Measurements from ENCODE around the gene LETMD1. TPM values are rescaled to one million over a fixed set of nuclear protein-coding genes. Genes with fewer than 3 reads are reported as not detected.
"Not testable (repeated sequence)": the region's sequence is repeated elsewhere in the genome, so short reads cannot be mapped to it uniquely, and the experiment has no call there.

The LETMD1 gene
- total RNA-seq, 1 donor from 2014 or later: 64.3 TPM

- Histone ChIP-seq H3K4me1 (peaks cover 14% of the 10 kb centered on the region), H3K27me3 (no peaks in the 10 kb centered on the region), H3K27ac (no peak overlapping the region), H3K4me3 (no peak overlapping the region), H3K9me3 (no peaks in the 10 kb centered on the region), H3K36me3 (peaks cover 0 to 62% of the 10 kb centered on the region in 2 donors)
- no peak for DNase-seq (ENCODE audit: extremely low spot score in 2 of 2)
- intact Hi-C loops (cut with DNase I): no loop called here
- no peak for TF ChIP-seq CTCF (IDR thresholded peaks at IDR 0.05)
- TF ChIP-seq POLR2A (IDR thresholded peaks at IDR 0.05): no peak
- no peak for TF ChIP-seq POLR2AphosphoS5 (IDR thresholded peaks at IDR 0.05; ENCODE audit: insufficient read depth in 1 of 2, low read depth in 1 of 2)
Measured at GRCh38 chr12:51071663-51072062, 23.5 kb downstream of the LETMD1 start.

GRCh38 chr12:51075390-51075789 lies 27.3 kb downstream of the LETMD1 start:
- DNase-seq (ENCODE audit: extremely low spot score in 2 of 2): no peak
- intact Hi-C loops (cut with DNase I): no loop called here
- Histone ChIP-seq H3K27me3 (no peaks in the 10 kb centered on the region), H3K27ac (no peak overlapping the region), H3K4me1 (peaks cover 14% of the 10 kb centered on the region), H3K9me3 (no peaks in the 10 kb centered on the region), H3K36me3 (peaks cover 0 to 34% of the 10 kb centered on the region in 2 donors), H3K4me3 (no peak overlapping the region)
- no peak for TF ChIP-seq POLR2A (IDR thresholded peaks at IDR 0.05)
- no peak for TF ChIP-seq CTCF (IDR thresholded peaks at IDR 0.05)
- TF ChIP-seq POLR2AphosphoS5 (IDR thresholded peaks at IDR 0.05; ENCODE audit: insufficient read depth in 1 of 2, low read depth in 1 of 2): no peak

GRCh38 chr12:51076236-51076930 lies 28.3 kb downstream of the LETMD1 start:
- no peaks in the 10 kb centered on the region for H3K9me3 ChIP-seq
- no peak for DNase-seq (ENCODE audit: extremely low spot score in 2 of 2)
- TF ChIP-seq POLR2A (IDR thresholded peaks at IDR 0.05) (no peak), CTCF (IDR thresholded peaks at IDR 0.05) (no peak), POLR2AphosphoS5 (IDR thresholded peaks at IDR 0.05; ENCODE audit: insufficient read depth in 1 of 2, low read depth in 1 of 2) (no peak)
- peaks cover 14% of the 10 kb centered on the region for H3K4me1 ChIP-seq
- peaks cover 0 to 24% of the 10 kb centered on the region in 2 donors for H3K36me3 ChIP-seq
- H3K27me3 ChIP-seq: no peaks in the 10 kb centered on the region
- no peak overlapping the region for H3K4me3 ChIP-seq
- no peak overlapping the region for H3K27ac ChIP-seq
- intact Hi-C loops (cut with DNase I): no loop called here

- H3K4me1 ChIP-seq: peaks cover 22% of the 10 kb centered on the region
- H3K27ac ChIP-seq: no peak overlapping the region
- DNase-seq (ENCODE audit: extremely low spot score in 2 of 2): no peak
Measured at GRCh38 chr12:51077930-51078329, 29.8 kb downstream of the LETMD1 start.

GRCh38 chr12:51078346-51078745 lies 30.2 kb downstream of the LETMD1 start:
- peaks cover 22% of the 10 kb centered on the region for H3K4me1 ChIP-seq
- H3K9me3 ChIP-seq; H3K27ac ChIP-seq; intact Hi-C loops (cut with DNase I); H3K4me3 ChIP-seq; H3K27me3 ChIP-seq; H3K36me3 ChIP-seq; DNase-seq (ENCODE audit: extremely low spot score in 2 of 2): not testable (repeated sequence)

More at GRCh38 chr12:51077930-51078329, 29.8 kb downstream of the LETMD1 start:
- no peaks in the 10 kb centered on the region for H3K9me3 ChIP-seq
- no peak overlapping the region for H3K4me3 ChIP-seq
- no peak for TF ChIP-seq POLR2A (IDR thresholded peaks at IDR 0.05)
- TF ChIP-seq CTCF (IDR thresholded peaks at IDR 0.05): no peak
- TF ChIP-seq POLR2AphosphoS5 (IDR thresholded peaks at IDR 0.05; ENCODE audit: insufficient read depth in 1 of 2, low read depth in 1 of 2): no peak
- H3K36me3 ChIP-seq: peaks cover 0 to 12% of the 10 kb centered on the region in 2 donors
- intact Hi-C loops (cut with DNase I): no loop called here
- no peaks in the 10 kb centered on the region for H3K27me3 ChIP-seq

GRCh38 chr12:51078866-51079265 lies 30.7 kb downstream of the LETMD1 start:
- DNase-seq (ENCODE audit: extremely low spot score in 2 of 2); H3K27ac ChIP-seq; intact Hi-C loops (cut with DNase I); H3K27me3 ChIP-seq; H3K4me3 ChIP-seq; H3K9me3 ChIP-seq; H3K36me3 ChIP-seq: not testable (repeated sequence)
- H3K4me1 ChIP-seq: peaks cover 22% of the 10 kb centered on the region
